Retina (tissue), 1 donor: ENCODE results near the gene MINAR2.
A peak's percentile ranks its signal among the peaks of the same experiment; 100 is the strongest.

ENCODE experiments used
- DNase-seq: peaks from one replicate; pipeline ENCODE4 v3.0.0-alpha.2; 2016

MINAR2 gene

GRCh38 chr5:129747572-129748407 lies at the start of gene MINAR2:
Gene MINAR2 (plus strand): TSS chr5:129748094. CDS start chr5:129748191, 97 bp downstream.
- DNase-seq: peak; percentile 74

GRCh38 chr5:129698661-129699060 lies 49.2 kb upstream of the MINAR2 start:
- DNase-seq: no peak

GRCh38 chr5:129716235-129716634 lies 31.7 kb upstream of the MINAR2 start:
- no peak for DNase-seq

- DNase-seq: no peak
Measured at GRCh38 chr5:129716651-129717050, 31.2 kb upstream of the MINAR2 start.

GRCh38 chr5:129717751-129718310 lies 30.1 kb upstream of the MINAR2 start:
- DNase-seq: no peak

GRCh38 chr5:129718471-129719090 lies 29.3 kb upstream of the MINAR2 start:
- no peak for DNase-seq

- DNase-seq: no peak
Measured at GRCh38 chr5:129724222-129724621, 23.7 kb upstream of the MINAR2 start.

GRCh38 chr5:129724647-129725046 lies 23.2 kb upstream of the MINAR2 start:
- no peak for DNase-seq

- DNase-seq: no peak
Measured at GRCh38 chr5:129739773-129740172, 8.1 kb upstream of the MINAR2 start.

GRCh38 chr5:129743541-129744187 lies 4.2 kb upstream of the MINAR2 start:
- DNase-seq: no peak

GRCh38 chr5:129745997-129746396 lies 1.9 kb upstream of the MINAR2 start:
- DNase-seq: no peak

GRCh38 chr5:129746876-129747275 lies 1.0 kb upstream of the MINAR2 start:
- DNase-seq: no peak

GRCh38 chr5:129748913-129749880 lies 1.3 kb downstream of the MINAR2 start:
- DNase-seq: no peak

- no peak for DNase-seq
Measured at GRCh38 chr5:129760636-129761325, 12.9 kb downstream of the MINAR2 start.

GRCh38 chr5:129763651-129764050 lies 15.8 kb downstream of the MINAR2 start:
- no peak for DNase-seq

- DNase-seq: no peak
Measured at GRCh38 chr5:129766798-129767197, 18.9 kb downstream of the MINAR2 start.

- peak; percentile 87 for DNase-seq
Measured at GRCh38 chr5:129767927-129768380, 20.1 kb downstream of the MINAR2 start.

- DNase-seq: no peak
Measured at GRCh38 chr5:129768735-129769134, 20.8 kb downstream of the MINAR2 start.

GRCh38 chr5:129770024-129770820 lies 22.3 kb downstream of the MINAR2 start:
- no peak for DNase-seq

GRCh38 chr5:129771058-129771838 lies 23.4 kb downstream of the MINAR2 start:
- peak; percentile 76 for DNase-seq
